ENCODE results near the gene SEC31A. TPM values are rescaled to one million over a fixed set of nuclear protein-coding genes. Genes with fewer than 3 reads are reported as not detected.

SEC31A gene
- total and polyA plus RNA-seq, 2 experiments from 2014 or later = 91.0 to 98.8 TPM

- Histone ChIP-seq H3K4me2 (no peak overlapping the region), H3K79me2 (replicated peaks; ENCODE audit: insufficient read depth) (no peaks in the 10 kb centered on the region), H3F3A (replicated peaks; ENCODE audit: low read depth) (no peaks in the 10 kb centered on the region), H3K27me3 (ENCODE audit: insufficient read depth) (no peaks in the 10 kb centered on the region), H4K20me1 (replicated peaks; ENCODE audit: insufficient read depth) (no peaks in the 10 kb centered on the region), H3K4me3 (no peak overlapping the region), H3K27ac (ENCODE audit: low read depth) (no peak overlapping the region), H3K9me2 (ENCODE audit: insufficient read depth) (no peaks in the 10 kb centered on the region), H3K36me3 (ENCODE audit: insufficient read depth) (0 out of 2 replicates have a peak, but pooled peaks cover 3% of the 10 kb centered on the region), H2AFZ (no peak overlapping the region), H3K4me1 (ENCODE audit: insufficient read depth) (no peaks in the 10 kb centered on the region)
- H3K4me1 Mint-ChIP-seq = peaks cover 5% of the 10 kb centered on the region; the same call in 2 of the 3 replicates
- DNase-seq (ENCODE audit: low spot score) (no peak), ATAC-seq (no peak)
- TF ChIP-seq JUNB (IDR thresholded peaks at IDR 0.05; ENCODE audit: unreplicated experiment) (no peak), ETS1 (IDR thresholded peaks at IDR 0.05) (no peak), CTCF (conservative IDR thresholded peaks at IDR 0.05; ENCODE audit: low read depth in 2 of 2) (no peak), POLR2AphosphoS5 (IDR thresholded peaks at IDR 0.05; ENCODE audit: low read depth) (no peak), ZNF331 (CRISPR knock-in tag; IDR thresholded peaks at IDR 0.05; ENCODE audit: low read depth) (no peak), EZH2phosphoT487 (IDR thresholded peaks at IDR 0.05; ENCODE audit: unreplicated experiment) (no peak), REST (IDR thresholded peaks at IDR 0.05; ENCODE audit: unreplicated experiment) (no peak), EZH2 (IDR thresholded peaks at IDR 0.05; ENCODE audit: low read depth, unreplicated experiment) (no peak), ZNF114 (CRISPR knock-in tag; IDR thresholded peaks at IDR 0.05) (no peak), NANOG (IDR thresholded peaks at IDR 0.05; ENCODE audit: borderline replicate concordance) (no peak)
- H3K27me3 Mint-ChIP-seq (ENCODE audit: insufficient read depth, low read depth, poor library complexity) = peaks cover 4% of the 10 kb centered on the region
- peaks cover 3% of the 10 kb centered on the region; the same call in 1 of the 3 replicates for H3K36me3 Mint-ChIP-seq (ENCODE audit: low read depth)
- no peaks in the 10 kb centered on the region for H3K9me3 Mint-ChIP-seq
- H3K4me3 Mint-ChIP-seq = no peak overlapping the region
- peak overlapping the region; percentile 39; the same call in 1 of the 2 replicates for H3K27ac Mint-ChIP-seq
Measured at GRCh38 chr4:82921795-82922194, 30.8 kb upstream of the SEC31A start.

Data from GM23338 (cell line).